Ovary (tissue), 9 donors: ENCODE data around the gene RASSF8. TPM values are rescaled to one million over a fixed set of nuclear protein-coding genes. Genes with fewer than 3 reads are reported as not detected.

ENCODE experiments used
- DNase-seq, 5 donors: peaks; one replicate each; pipeline ENCODE4 v3.0.0-alpha.2; 2019 to 2020
- H3K27ac ChIP-seq, 2 donors: fragments of 200-600 bp; one replicate each; pipeline versions ENCODE4 v1.5.1 to v1.8.0; 2019 to 2022
- H3K27me3 ChIP-seq: fragments of 200-600 bp; one replicate; pipeline ENCODE4 v1.8.0; 2022
- H3K36me3 ChIP-seq: fragments of 200-600 bp; sonication (generic); one replicate; pipeline ENCODE4 v1.5.1; 2019
- H3K4me1 ChIP-seq: one replicate; pipeline ENCODE4 v1.8.1; 2013; ENCODE audit warnings: mild to moderate bottlenecking, moderate library complexity; ENCODE audit not compliant: insufficient read depth
- H3K4me3 ChIP-seq: fragments of 200-600 bp; sonication (generic); one replicate; pipeline ENCODE4 v1.5.1; 2017
- H3K9me3 ChIP-seq, 2 donors: fragments of 200-600 bp in 1 of 2; sonication (generic) in 1 of 2; one replicate each; pipeline versions ENCODE4 v1.5.1 to v1.8.1; 2013 to 2019; ENCODE audit warnings: mild to moderate bottlenecking in 1 of 2, moderate library complexity in 1 of 2
- CTCF ChIP-seq, 3 donors: fragments of 450-650 bp in 2 of 3; fragments of 200-600 bp in 1 of 3; IDR thresholded peaks; one replicate each; pipeline versions ENCODE4 v1.5.1 to v1.8.0; 2016 to 2022; ENCODE audit warnings: antibody characterized with exemption in 3 of 3, mild to moderate bottlenecking in 1 of 3
- EP300 ChIP-seq: sonication (generic); formaldehyde crosslinking; IDR thresholded peaks from one replicate; pipeline ENCODE4 v1.6.1; 2017; ENCODE audit warnings: antibody characterized with exemption
- POLR2A ChIP-seq: fragments of 450-650 bp; IDR thresholded peaks from one replicate; pipeline ENCODE4 v1.6.1; 2017; ENCODE audit warnings: antibody characterized with exemption, mild to moderate bottlenecking, moderate library complexity
- WGBS, 3 donors: extraction: QIAGEN DNeasy Blood & Tissue Kit in 1 of 3; methylation state at CpG; one replicate each; pipeline versions ENCODE4 v1.1.5 to v1.1.7; 2013 to 2017; 5-methylcytosine and 5-hydroxymethylcytosine counted together
- intact Hi-C, 4 donors: fragments of 100-400 bp; cut with DNase I; formaldehyde crosslinking; loops; one replicate each; pipeline versions ENCODE4 v1.11.0 to v1.15.1; 2022 to 2023
- polyA plus RNA-seq, 2 donors: library from polyadenylated mRNA; stranded (reverse); fragments of 200-250 nt in 1 of 2; fragments of 350-450 nt in 1 of 2; fragmentation: Illumina TruSeq in 1 of 2; extraction: RNeasy Lipid Tissue Mini Kit (QIAGEN cat#74804) in 1 of 2; gene quantifications; one replicate each; pipeline ENCODE4 v1.2.3, GENCODE V29; 2013 to 2014
- total RNA-seq, 7 donors: library from RNA; depleted of rRNA in 2 of 7; stranded (reverse); fragments of >200 nt in 2 of 7; fragmentation: NEBNext Ultra II Directional in 3 of 7; extraction: Animal tissue kit (Norgen Biotek cat#: 25700) in 3 of 7; gene quantifications; one replicate each; pipeline versions ENCODE4 v1.1.0 to v1.2.4, GENCODE V29; 2016 to 2023
- donor health status: DM: no; HTN: no; CAD: no; lungs with moderate emphysema.
- donor health status: DM: no; HTN: no; CAD: no.
- donor health status: Bipolar disorder and iron deficiency.
- donor health status: DM: yes; HTN: yes; CAD: no.
- donor health status: DM: no; HTN: no; CAD: no.
- donor health status: DM: yes; HTN: yes; CAD: no.

Gene RASSF8
- total and polyA plus RNA-seq, 9 donors = 16.5 to 134 (median 82.5) TPM

GRCh38 chr12:26119391-26119989, 161.0 kb downstream of the RASSF8 start:
- intact Hi-C loops = loop anchor here in 1 of 4 donors (10.0 kb wide), 1 partner anchor 535 kb away; no protein-coding TSS in a partner anchor
- H3K9me3 ChIP-seq = no peaks in the 10 kb centered on the region
- H3K27ac ChIP-seq = peak overlapping the region in 1 of 2 donors; percentile 94
- no peak for DNase-seq
- H3K27me3 ChIP-seq = no peaks in the 10 kb centered on the region
- WGBS, 3 donors = 13 to 21% (median 13%) methylated on average over 2 of the region's 2 CpGs
- H3K4me1 ChIP-seq = peaks cover 3% of the 10 kb centered on the region
- H3K4me3 ChIP-seq = no peak overlapping the region
- TF ChIP-seq EP300 = no peak
- TF ChIP-seq POLR2A = no peak
- peak; percentile 4 to 58 (median 51) for TF ChIP-seq CTCF (IDR thresholded peaks at IDR 0.05)
- no peaks in the 10 kb centered on the region for H3K36me3 ChIP-seq

GRCh38 chr12:26120561-26121274, 162.2 kb downstream of the RASSF8 start:
- intact Hi-C loops = loop anchor here in 2 of 4 donors (10.0 kb wide), 3 partner anchors 74 to 894 kb away; partner anchors contain the start of genes SSPN (in 1 of the 2) and TM7SF3 (in 1 of the 2)
- TF ChIP-seq POLR2A = no peak
- Histone ChIP-seq H3K27ac (peak overlapping the region in 1 of 2 donors; percentile 94), H3K9me3 (no peaks in the 10 kb centered on the region), H3K4me3 (no peak overlapping the region), H3K4me1 (peaks cover 5% of the 10 kb centered on the region), H3K27me3 (no peaks in the 10 kb centered on the region), H3K36me3 (no peaks in the 10 kb centered on the region)
- WGBS, 3 donors = 48 to 71% (median 50%) methylated on average over 4 of the region's 4 CpGs
- DNase-seq = no peak

- Histone ChIP-seq H3K27ac (peak overlapping the region; percentile 86 to 94), H3K9me3 (no peaks in the 10 kb centered on the region), H3K27me3 (no peaks in the 10 kb centered on the region), H3K4me1 (peaks cover 5% of the 10 kb centered on the region), H3K36me3 (no peaks in the 10 kb centered on the region), H3K4me3 (peak overlapping the region; percentile 59)
- WGBS, 3 donors = 41 to 57% (median 47%) methylated on average over 15 of the region's 15 CpGs
- no peak for TF ChIP-seq EP300
- no peak for TF ChIP-seq CTCF (IDR thresholded peaks at IDR 0.05)
- TF ChIP-seq POLR2A = no peak
- intact Hi-C loops = loop anchor here in 2 of 4 donors (10.0 kb wide), 3 partner anchors 73 to 893 kb away; partner anchors contain the start of genes SSPN (in 1 of the 2) and TM7SF3 (in 1 of the 2)
- DNase-seq = no peak
Observed at GRCh38 chr12:26121323-26122060, 163.0 kb downstream of the RASSF8 start.

GRCh38 chr12:26122061-26122680, 163.7 kb downstream of the RASSF8 start:
- Histone ChIP-seq H3K27ac (peak overlapping the region; percentile 86 to 94), H3K4me3 (peak overlapping the region; percentile 59), H3K4me1 (peaks cover 5% of the 10 kb centered on the region), H3K27me3 (no peaks in the 10 kb centered on the region), H3K9me3 (no peaks in the 10 kb centered on the region), H3K36me3 (no peaks in the 10 kb centered on the region)
- 0% methylated on average over 43 to 88 of the region's 88 CpGs for WGBS, 3 donors
- intact Hi-C loops = loop anchor here in 2 of 4 donors (10.0 kb wide), 3 partner anchors 73 to 893 kb away; partner anchors contain the start of genes SSPN (in 1 of the 2) and TM7SF3 (in 1 of the 2)
- DNase-seq = peak in 4 of 5 donors; percentile 33 to 63 (median 49)
- TF ChIP-seq POLR2A = no peak
- no peak for TF ChIP-seq EP300
- no peak for TF ChIP-seq CTCF (IDR thresholded peaks at IDR 0.05)
